Measurements from ENCODE around the gene PCDHB16. TPM values are rescaled to one million over a fixed set of nuclear protein-coding genes. Genes with fewer than 3 reads are reported as not detected.
"Not testable (repeated sequence)": the region's sequence is repeated elsewhere in the genome, so short reads cannot be mapped to it uniquely, and the experiment has no call there.

Gene PCDHB16
- total RNA-seq, 6 donors from 2014 or later, result 1.6 to 4.9 (median 2.1) TPM

DNA sequence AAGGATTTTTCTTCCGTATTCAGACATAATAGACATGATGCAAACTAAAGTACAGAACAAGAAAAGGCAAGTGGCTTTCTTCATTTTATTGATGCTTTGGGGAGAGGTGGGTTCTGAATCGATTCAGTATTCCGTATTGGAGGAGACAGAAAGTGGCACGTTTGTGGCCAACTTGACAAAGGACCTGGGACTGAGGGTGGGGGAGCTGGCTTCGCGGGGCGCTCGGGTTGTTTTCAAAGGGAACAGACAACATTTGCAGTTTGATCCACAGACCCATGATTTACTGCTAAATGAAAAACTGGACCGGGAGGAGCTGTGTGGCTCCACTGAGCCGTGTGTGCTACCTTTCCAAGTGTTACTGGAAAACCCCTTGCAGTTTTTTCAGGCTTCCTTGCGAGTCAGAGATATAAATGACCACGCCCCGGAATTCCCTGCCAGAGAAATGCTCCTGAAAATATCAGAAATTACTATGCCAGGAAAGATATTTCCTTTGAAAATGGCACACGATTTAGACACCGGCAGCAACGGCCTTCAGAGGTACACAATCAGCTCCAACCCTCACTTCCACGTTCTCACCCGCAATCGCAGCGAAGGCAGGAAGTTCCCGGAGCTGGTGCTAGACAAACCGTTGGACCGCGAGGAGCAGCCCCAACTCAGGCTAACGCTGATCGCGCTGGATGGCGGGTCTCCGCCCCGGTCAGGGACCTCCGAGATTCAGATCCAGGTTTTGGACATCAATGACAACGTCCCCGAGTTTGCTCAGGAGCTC, 31.8 kb upstream of the PCDHB16 start:
- DNase-seq (peak in 1 of 2 donors; percentile 47), ATAC-seq (ENCODE audit: low FRiP score in 2 of 2) (no peak)
- 29 to 41% methylated on average over 24 to 33 of the region's 33 CpGs for WGBS, 2 donors
- TF ChIP-seq POLR2A (IDR thresholded peaks at IDR 0.05) (no peak), EP300 (IDR thresholded peaks at IDR 0.05) (no peak), POLR2AphosphoS5 (IDR thresholded peaks at IDR 0.05) (no peak), CTCF (IDR thresholded peaks at IDR 0.05) (no peak)
- H3K4me1 ChIP-seq, result no peaks in the 10 kb centered on the region
- no peaks in the 10 kb centered on the region for H3K27me3 ChIP-seq
- peaks cover 16 to 46% (median 31%) of the 10 kb centered on the region in 4 donors for H3K9me3 ChIP-seq
- H3K4me3 ChIP-seq, result peak overlapping the region in 1 of 4 donors; percentile 17
- no peaks in the 10 kb centered on the region for H3K36me3 ChIP-seq
- no peak overlapping the region for H3K27ac ChIP-seq

DNA sequence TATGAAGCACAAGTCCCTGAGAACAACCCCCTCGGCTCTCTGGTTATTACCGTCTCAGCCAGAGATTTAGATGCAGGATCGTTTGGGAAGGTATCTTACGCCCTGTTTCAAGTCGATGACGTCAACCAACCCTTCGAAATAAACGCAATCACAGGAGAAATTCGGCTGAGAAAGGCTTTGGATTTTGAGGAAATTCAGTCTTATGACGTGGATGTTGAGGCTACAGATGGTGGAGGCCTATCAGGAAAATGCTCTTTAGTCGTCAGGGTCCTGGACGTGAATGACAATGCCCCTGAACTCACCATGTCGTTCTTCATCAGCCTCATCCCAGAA, 31.2 kb upstream of the PCDHB16 start:
- Histone ChIP-seq H3K36me3 (no peaks in the 10 kb centered on the region), H3K27ac (no peak overlapping the region), H3K4me3 (no peak overlapping the region), H3K27me3 (no peaks in the 10 kb centered on the region), H3K9me3 (peaks cover 16 to 46% (median 35%) of the 10 kb centered on the region in 4 donors), H3K4me1 (no peaks in the 10 kb centered on the region)
- TF ChIP-seq POLR2AphosphoS5 (IDR thresholded peaks at IDR 0.05) (no peak), POLR2A (IDR thresholded peaks at IDR 0.05) (no peak), EP300 (IDR thresholded peaks at IDR 0.05) (no peak), CTCF (IDR thresholded peaks at IDR 0.05) (no peak)
- WGBS, 2 donors, result 34 to 42% methylated on average over 13 of the region's 13 CpGs
- ATAC-seq (ENCODE audit: low FRiP score in 2 of 2), result no peak
- no peak for DNase-seq

GRCh38 chr5:141151632-141152031, 30.6 kb upstream of the PCDHB16 start:
- WGBS, 2 donors, result 48% methylated on average over 26 of the region's 41 CpGs; no CpG with 5 or more reads in 1 of the 2 donors
- not testable (repeated sequence) for ATAC-seq (ENCODE audit: low FRiP score in 2 of 2); H3K4me3 ChIP-seq; H3K27me3 ChIP-seq; H3K4me1 ChIP-seq; H3K36me3 ChIP-seq; H3K27ac ChIP-seq
- peak in 1 of 2 donors; percentile 63 for DNase-seq
- H3K9me3 ChIP-seq, result peaks cover 16 to 49% (median 41%) of the 10 kb centered on the region in 4 donors

DNA sequence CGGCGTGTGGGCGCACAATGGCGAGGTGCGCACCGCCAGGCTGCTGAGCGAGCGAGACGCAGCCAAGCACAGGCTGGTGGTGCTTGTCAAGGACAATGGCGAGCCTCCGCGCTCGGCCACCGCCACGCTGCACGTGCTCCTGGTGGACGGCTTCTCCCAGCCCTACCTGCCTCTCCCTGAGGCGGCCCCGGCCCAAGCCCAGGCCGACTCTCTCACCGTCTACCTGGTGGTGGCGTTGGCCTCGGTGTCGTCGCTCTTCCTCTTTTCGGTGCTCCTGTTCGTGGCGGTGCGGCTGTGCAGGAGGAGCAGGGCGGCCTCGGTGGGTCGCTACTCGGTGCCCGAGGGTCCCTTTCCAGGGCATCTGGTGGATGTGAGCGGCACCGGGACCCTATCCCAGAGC, 30.1 kb upstream of the PCDHB16 start:
- H3K27me3 ChIP-seq; ATAC-seq (ENCODE audit: low FRiP score in 2 of 2); H3K27ac ChIP-seq; H3K36me3 ChIP-seq; H3K4me3 ChIP-seq; H3K4me1 ChIP-seq: not testable (repeated sequence)
- peak in 1 of 2 donors; percentile 67 for DNase-seq
- WGBS, 2 donors, result 25 to 37% methylated on average over 2 to 5 of the region's 36 CpGs
- H3K9me3 ChIP-seq, result peaks cover 18 to 54% (median 45%) of the 10 kb centered on the region in 4 donors

DNA sequence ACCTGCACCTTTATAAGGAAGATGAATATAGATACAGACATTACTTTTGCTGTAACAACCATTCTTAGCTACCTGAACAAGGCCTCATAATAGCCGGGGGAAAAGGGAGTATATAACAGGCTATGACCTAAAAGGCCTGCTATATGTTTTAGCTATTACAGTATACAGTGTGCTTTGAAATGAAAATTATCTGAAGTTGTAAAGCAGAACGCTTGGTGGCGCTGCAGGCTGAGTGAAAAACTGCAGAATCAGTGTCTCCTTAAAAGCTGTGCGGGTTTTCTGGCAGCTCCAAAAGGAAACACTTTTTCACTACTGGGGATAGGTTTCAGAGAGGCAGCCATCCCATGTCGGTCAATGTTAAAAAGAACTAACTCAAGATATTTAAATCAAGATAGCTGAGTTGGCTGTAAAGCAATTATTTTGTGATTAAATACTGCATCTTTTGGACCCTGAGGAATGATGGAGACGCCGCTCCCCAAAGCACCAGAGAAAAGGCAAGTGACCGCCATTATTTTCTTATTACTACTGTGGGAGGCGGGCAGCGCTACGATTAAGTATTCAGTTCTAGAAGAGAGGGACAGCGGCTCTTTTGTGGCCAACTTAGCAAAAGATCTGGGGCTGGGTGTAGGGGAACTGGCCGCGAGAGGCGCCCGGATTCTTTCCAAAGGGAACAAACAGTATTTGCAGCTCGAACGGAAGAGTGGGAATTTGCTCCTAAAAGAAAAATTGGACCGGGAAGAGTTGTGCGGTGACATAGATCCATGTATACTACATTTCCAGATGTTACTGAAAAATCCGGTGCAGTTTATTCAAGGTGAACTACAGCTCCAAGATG, 26.4 kb upstream of the PCDHB16 start:
- no peak for DNase-seq
- peaks cover 13 to 52% (median 48%) of the 10 kb centered on the region in 4 donors for H3K9me3 ChIP-seq
- WGBS, 2 donors, result 32 to 38% methylated on average over 21 of the region's 21 CpGs
- no peak for TF ChIP-seq POLR2A (IDR thresholded peaks at IDR 0.05)
- no peak for TF ChIP-seq CTCF (IDR thresholded peaks at IDR 0.05)
- no peak for TF ChIP-seq POLR2AphosphoS5 (IDR thresholded peaks at IDR 0.05)
- no peak for TF ChIP-seq EP300 (IDR thresholded peaks at IDR 0.05)
- ATAC-seq (ENCODE audit: low FRiP score in 2 of 2), result no peak
- no peak overlapping the region for H3K27ac ChIP-seq
- no peak overlapping the region for H3K4me3 ChIP-seq
- H3K36me3 ChIP-seq, result no peaks in the 10 kb centered on the region
- H3K4me1 ChIP-seq, result no peaks in the 10 kb centered on the region
- H3K27me3 ChIP-seq, result no peaks in the 10 kb centered on the region

DNA sequence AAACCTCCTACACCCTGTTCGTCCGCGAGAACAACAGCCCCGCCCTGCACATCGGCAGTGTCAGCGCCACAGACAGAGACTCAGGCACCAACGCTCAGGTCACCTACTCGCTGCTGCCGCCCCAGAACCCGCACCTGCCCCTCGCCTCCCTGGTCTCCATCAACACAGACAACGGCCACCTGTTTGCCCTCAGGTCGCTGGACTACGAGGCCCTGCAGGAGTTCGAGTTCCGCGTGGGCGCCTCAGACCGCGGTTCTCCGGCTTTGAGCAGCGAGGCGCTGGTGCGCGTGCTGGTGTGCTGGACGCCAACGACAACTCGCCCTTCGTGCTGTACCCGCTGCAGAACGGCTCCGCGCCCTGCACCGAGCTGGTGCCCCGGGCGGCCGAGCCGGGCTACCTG, 24.8 kb upstream of the PCDHB16 start:
- ATAC-seq (ENCODE audit: low FRiP score in 2 of 2); H3K4me3 ChIP-seq; H3K27me3 ChIP-seq; H3K27ac ChIP-seq; H3K4me1 ChIP-seq; H3K36me3 ChIP-seq: not testable (repeated sequence)
- peaks cover 10 to 43% (median 36%) of the 10 kb centered on the region in 4 donors for H3K9me3 ChIP-seq
- 45 to 60% methylated on average over 1 to 22 of the region's 38 CpGs for WGBS, 2 donors
- peak in 1 of 2 donors; percentile 64 for DNase-seq

DNA sequence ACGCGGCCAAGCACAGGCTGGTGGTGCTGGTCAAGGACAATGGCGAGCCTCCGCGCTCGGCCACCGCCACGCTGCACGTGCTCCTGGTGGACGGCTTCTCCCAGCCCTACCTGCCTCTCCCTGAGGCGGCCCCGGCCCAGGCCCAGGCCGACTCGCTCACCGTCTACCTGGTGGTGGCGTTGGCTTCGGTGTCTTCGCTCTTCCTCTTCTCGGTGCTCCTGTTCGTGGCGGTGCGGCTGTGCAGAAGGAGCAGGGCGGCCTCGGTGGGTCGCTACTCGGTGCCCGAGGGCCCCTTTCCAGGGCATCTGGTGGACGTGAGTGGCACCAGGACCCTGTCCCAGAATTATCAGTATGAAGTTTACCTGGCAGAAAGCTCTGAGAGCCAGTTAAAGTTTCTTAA, 24.3 kb upstream of the PCDHB16 start:
- peak in 1 of 2 donors; percentile 61 for DNase-seq
- not testable (repeated sequence) for H3K4me3 ChIP-seq; H3K4me1 ChIP-seq; H3K36me3 ChIP-seq; H3K27ac ChIP-seq; H3K27me3 ChIP-seq; ATAC-seq (ENCODE audit: low FRiP score in 2 of 2)
- 37% methylated on average over 19 of the region's 28 CpGs; no CpG with 5 or more reads in 1 of the 2 donors for WGBS, 2 donors
- H3K9me3 ChIP-seq, result peaks cover 8 to 46% (median 37%) of the 10 kb centered on the region in 4 donors

Measured in upper lobe of left lung (tissue), 6 donors.